ENCODE data around the gene ANO10. TPM values are rescaled to one million over a fixed set of nuclear protein-coding genes. Genes with fewer than 3 reads are reported as not detected.

The ANO10 gene
- total and polyA plus RNA-seq, 2 of the 8 experiments (the other 6 are each of a cell fraction or from before 2014, with no cell fraction given): 38.0 to 53.2 TPM

DNA sequence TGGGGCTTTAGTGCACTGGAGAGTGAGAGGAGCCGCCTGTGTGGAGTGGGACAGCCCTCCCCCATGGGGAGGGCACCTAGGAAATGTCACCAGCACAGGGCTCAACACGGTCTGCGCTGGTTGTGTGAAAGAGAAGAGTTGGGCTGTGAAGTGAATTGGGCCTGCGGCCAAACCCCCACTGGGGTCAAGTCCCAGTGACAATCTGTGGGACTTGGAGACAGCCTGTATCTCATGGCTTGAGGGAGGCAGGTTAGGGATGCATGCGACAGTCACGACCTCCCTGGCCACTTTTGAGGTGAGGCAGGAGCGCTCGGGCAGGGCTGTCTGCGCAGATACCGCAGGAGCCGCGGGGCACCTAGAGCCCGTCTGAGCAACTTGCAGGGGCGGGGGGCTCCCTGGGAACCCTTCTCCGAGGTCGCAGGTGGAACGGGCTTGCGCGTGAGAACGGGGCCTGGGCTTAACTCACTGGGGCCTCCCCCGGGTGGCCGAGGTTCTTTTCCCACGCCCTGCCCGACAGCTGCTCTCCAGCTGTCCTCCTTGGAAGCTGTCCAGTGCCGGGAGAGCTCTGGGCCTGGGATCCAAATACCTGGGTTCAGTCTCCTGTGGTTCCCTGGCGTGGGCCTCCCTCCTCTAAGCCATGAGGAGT lies 258.1 kb downstream of the ANO10 start:
- H4K20me1 ChIP-seq (replicated peaks in 1 of 2; ENCODE audit: control insufficient read depth in 1 of 2, insufficient read depth in 2 of 2, low read length in 2 of 2): peaks cover 0 to 3% of the 10 kb centered on the region in 2 experiments
- H3K36me3 ChIP-seq (ENCODE audit: control insufficient read depth in 2 of 4, insufficient read depth in 4 of 4, low read length in 3 of 4): peaks cover 0 to 5% (median 0%) of the 10 kb centered on the region in 4 experiments; a peak in 2 of 8 replicates
- H3K27me3 ChIP-seq (replicated peaks in 1 of 4; ENCODE audit: control insufficient read depth in 3 of 4, extremely low read depth in 1 of 4, insufficient read depth in 3 of 4, low read length in 3 of 4): peaks cover 0 to 4% (median 1%) of the 10 kb centered on the region in 4 experiments; a peak in 2 of 7 replicates
- H4K5ac ChIP-seq (ENCODE audit: insufficient read length, low read depth, low read length): no peak overlapping the region
- no peaks in the 10 kb centered on the region for H3K9me3 ChIP-seq (ENCODE audit: insufficient read depth in 2 of 2, low read depth in 1 of 2, low read length in 1 of 2)
- H3K56ac ChIP-seq (replicated peaks; ENCODE audit: insufficient read length, low read depth, low read length): no peak overlapping the region
- no peak overlapping the region for H3K23ac ChIP-seq (ENCODE audit: insufficient read length)
- H3K14ac ChIP-seq (ENCODE audit: insufficient read length): no peak overlapping the region
- H2BK5ac ChIP-seq (ENCODE audit: low read depth, low read length): no peak overlapping the region
- no peak overlapping the region for H3K4me2 ChIP-seq (ENCODE audit: insufficient read depth in 1 of 2, low read depth in 2 of 2, low read length in 2 of 2)
- H3K4me3 ChIP-seq (ENCODE audit: extremely low read depth in 1 of 4, insufficient read depth in 2 of 4, low read depth in 3 of 4, low read length in 4 of 4): no peak overlapping the region
- 0 out of 2 replicates have a peak overlapping the region, but pooled peaks have one; percentile 29 for H2BK15ac ChIP-seq (ENCODE audit: low read length)
- H3K23me2 ChIP-seq (ENCODE audit: low read depth, low read length): no peaks in the 10 kb centered on the region
- peaks cover 0 to 12% (median 5%) of the 10 kb centered on the region in 4 experiments; a peak in 5 of 7 replicates for H3K4me1 ChIP-seq (replicated peaks in 1 of 4; ENCODE audit: control insufficient read depth in 3 of 4, insufficient read depth in 4 of 4, low read length in 3 of 4)
- POLR2A ChIA-PET (ENCODE audit: partially characterized antibody): no interaction called here
- H2BK20ac ChIP-seq (ENCODE audit: low read length): no peak overlapping the region
- FAIRE-seq (no peak), DNase-seq (ENCODE audit: low read depth in 1 of 2, low spot score in 2 of 2) (no peak)
- WGBS, 2 experiments (ENCODE audit: extremely low coverage in 1 of 2, insufficient coverage in 1 of 2, insufficient read length in 1 of 2, insufficient replicate concordance in 2 of 2, low coverage in 1 of 2, low lambda C conversion rate in 2 of 2, missing lambda C conversion rate in 1 of 2): 88% methylated on average over 26 of the region's 26 CpGs; no CpG with 5 or more reads in 1 of the 2 experiments
- no peak overlapping the region for H2AK5ac ChIP-seq (ENCODE audit: low read depth, low read length)
- CTCF ChIA-PET (ENCODE audit: partially characterized antibody): no interaction called here
- no peak overlapping the region for H3K27ac ChIP-seq (ENCODE audit: low read depth, low read length)
- no peak overlapping the region for H2BK12ac ChIP-seq (ENCODE audit: low read depth, low read length)
- peaks cover 3% of the 10 kb centered on the region; the same call in 1 of the 2 replicates for H3K79me1 ChIP-seq (ENCODE audit: low read depth, low read length)
- H3K18ac ChIP-seq (ENCODE audit: extremely low read depth, low read length): no peak overlapping the region
- no peak overlapping the region for H4K8ac ChIP-seq (ENCODE audit: extremely low read depth, insufficient read depth, low read length)
- no peaks in the 10 kb centered on the region for H3K79me2 ChIP-seq (ENCODE audit: control insufficient read depth in 1 of 2, insufficient read depth in 2 of 2, low read length in 2 of 2)
- H4K91ac ChIP-seq (replicated peaks; ENCODE audit: insufficient read length, low read length): no peak overlapping the region
- no peak overlapping the region for H2AFZ ChIP-seq (ENCODE audit: low read length)
- no peak overlapping the region for H3K9ac ChIP-seq (replicated peaks in 1 of 4; ENCODE audit: extremely low read depth in 1 of 4, low read depth in 3 of 4, low read length in 3 of 4)
- no peak overlapping the region for H3K4ac ChIP-seq (replicated peaks; ENCODE audit: insufficient read length, low read depth, low read length)
- no peak overlapping the region for H2BK120ac ChIP-seq (replicated peaks; ENCODE audit: low read depth, low read length)
- no peak for TF ChIP-seq JUND (IDR thresholded peaks at IDR 0.05; ENCODE audit: low read length)

Data from H1 (cell line).